Stimulated activated CD4-positive, alpha-beta T cell treated with anti-CD3 and anti-CD28 coated beads, TNF-alpha, amount 100 ng/mL, for 24 hours (primary cell): ENCODE data around the gene RHOT2.

Experiments used
- DNase-seq, 3 experiments: peaks; one replicate each; pipeline ENCODE4 v3.0.0-alpha.2; 2020; ENCODE audit warnings: low read depth in 3 of 3

RHOT2 gene

GRCh38 chr16:714079-714478 lies 46.1 kb downstream of the RHOT2 start:
- no peak for DNase-seq

- peak; percentile 77 to 92 (median 85) for DNase-seq
Observed at GRCh38 chr16:714558-715476, 46.9 kb downstream of the RHOT2 start, which contains the start of gene METRN. TSS of gene METRN (plus strand) at chr16:715118. CDS start at chr16:715290, 172 bp downstream.

- DNase-seq: no peak
Observed at GRCh38 chr16:715477-716199, 47.7 kb downstream of the RHOT2 start.

GRCh38 chr16:716200-716568 lies 48.3 kb downstream of the RHOT2 start:
- no peak for DNase-seq

- DNase-seq: no peak
Observed at GRCh38 chr16:716768-717325, 48.9 kb downstream of the RHOT2 start.

GRCh38 chr16:717450-718245 lies 49.7 kb downstream of the RHOT2 start:
- no peak for DNase-seq

GRCh38 chr16:718389-718788 lies 50.5 kb downstream of the RHOT2 start:
- no peak for DNase-seq

- no peak for DNase-seq
Observed at GRCh38 chr16:718922-719321, 51.0 kb downstream of the RHOT2 start.

- DNase-seq: no peak
Observed at GRCh38 chr16:719815-720446, 52.0 kb downstream of the RHOT2 start.

GRCh38 chr16:720447-720989 lies 52.6 kb downstream of the RHOT2 start:
- peak in 1 of 3 experiments; percentile 70 for DNase-seq

GRCh38 chr16:720990-721764 lies 53.2 kb downstream of the RHOT2 start, which contains the start of gene ANTKMT:
TSS of gene ANTKMT (plus strand) at chr16:721146. CDS start at chr16:721275, 129 bp downstream.
- peak in 2 of 3 experiments; percentile 52 to 80 for DNase-seq

GRCh38 chr16:721765-722540 lies 54.0 kb downstream of the RHOT2 start:
- DNase-seq: no peak

- no peak for DNase-seq
Observed at GRCh38 chr16:722835-723633, 55.1 kb downstream of the RHOT2 start.

GRCh38 chr16:723695-724094 lies 55.8 kb downstream of the RHOT2 start:
- DNase-seq: no peak
